ENCODE data around the gene MC1R.

MC1R gene

GRCh38 chr16:89915303-89916232 is 3.1 kb upstream of the MC1R start:
- H3K9ac ChIP-seq (ENCODE audit: low read depth, low read length): no peak overlapping the region

DNA sequence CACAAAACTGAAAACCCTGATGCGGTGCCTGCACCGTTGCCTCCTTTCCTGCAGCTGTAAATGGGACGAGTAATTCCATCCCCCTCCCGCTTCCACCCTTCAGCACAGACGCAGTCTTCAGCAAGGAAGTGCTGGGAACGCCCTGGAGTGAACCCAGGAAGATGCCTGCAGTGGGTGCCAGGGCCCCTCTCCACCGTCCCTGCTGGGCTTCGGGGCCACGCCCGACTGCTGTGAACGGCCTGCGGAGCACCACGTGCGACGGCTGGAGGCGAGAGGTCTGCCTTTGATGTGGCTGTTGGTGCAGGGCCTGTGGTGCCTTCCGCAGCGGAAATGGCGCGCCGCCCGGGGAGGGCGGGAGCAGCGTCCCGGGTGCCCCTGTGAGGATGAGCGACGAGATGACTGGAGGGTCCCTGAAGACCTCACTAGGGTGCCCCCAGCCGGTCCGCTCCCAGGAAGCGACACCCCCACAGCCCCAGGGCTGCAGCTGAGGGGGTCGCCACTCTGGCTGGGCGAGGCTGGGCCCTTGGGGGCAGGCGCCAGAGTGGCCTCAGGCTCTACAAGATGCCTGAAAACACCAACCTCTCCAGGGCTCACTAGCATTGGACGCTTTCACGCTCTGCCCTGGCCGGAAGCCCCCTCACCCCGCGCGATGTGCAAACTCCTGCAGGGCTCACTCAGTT is 749 bp upstream of the MC1R start:
- Histone ChIP-seq H3K4me1 (ENCODE audit: insufficient read depth, low read length) (peaks cover 14% of the 10 kb centered on the region; the same call in 1 of the 2 replicates), H3K9me3 (ENCODE audit: control insufficient read depth, insufficient read depth, low read length) (no peaks in the 10 kb centered on the region), H3K36me3 (ENCODE audit: insufficient read depth, low read length) (no peaks in the 10 kb centered on the region), H3K9ac (ENCODE audit: low read depth, low read length) (peak overlapping the region; percentile 71)

More at GRCh38 chr16:89915303-89916232, 3.1 kb upstream of the MC1R start:
- peaks cover 5% of the 10 kb centered on the region; the same call in 1 of the 2 replicates for H3K4me1 ChIP-seq (ENCODE audit: insufficient read depth, low read length)
- no peaks in the 10 kb centered on the region for H3K9me3 ChIP-seq (ENCODE audit: control insufficient read depth, insufficient read depth, low read length)
- H3K36me3 ChIP-seq (ENCODE audit: insufficient read depth, low read length): no peaks in the 10 kb centered on the region

GRCh38 chr16:89919535-89920406 is 1.1 kb downstream of the MC1R start:
- peaks cover 14% of the 10 kb centered on the region; the same call in 1 of the 2 replicates for H3K4me1 ChIP-seq (ENCODE audit: insufficient read depth, low read length)
- H3K9me3 ChIP-seq (ENCODE audit: control insufficient read depth, insufficient read depth, low read length): no peaks in the 10 kb centered on the region
- no peaks in the 10 kb centered on the region for H3K36me3 ChIP-seq (ENCODE audit: insufficient read depth, low read length)
- H3K9ac ChIP-seq (ENCODE audit: low read depth, low read length): no peak overlapping the region

DNA sequence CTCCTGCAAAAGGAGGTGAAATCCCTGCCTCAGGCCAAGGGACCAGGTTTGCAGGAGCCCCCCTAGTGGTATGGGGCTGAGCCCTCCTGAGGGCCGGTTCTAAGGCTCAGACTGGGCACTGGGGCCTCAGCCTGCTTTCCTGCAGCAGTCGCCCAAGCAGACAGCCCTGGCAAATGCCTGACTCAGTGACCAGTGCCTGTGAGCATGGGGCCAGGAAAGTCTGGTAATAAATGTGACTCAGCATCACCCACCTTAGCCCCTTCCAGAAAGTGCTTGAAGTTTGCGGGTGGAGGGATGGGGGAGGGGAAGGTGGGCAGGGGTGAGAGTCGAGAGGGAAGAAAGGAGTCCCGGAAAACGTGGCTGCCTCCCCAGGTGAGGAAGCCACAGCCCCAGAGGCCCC is 2.1 kb downstream of the MC1R start:
- Histone ChIP-seq H3K36me3 (ENCODE audit: insufficient read depth, low read length) (no peaks in the 10 kb centered on the region), H3K9me3 (ENCODE audit: control insufficient read depth, insufficient read depth, low read length) (no peaks in the 10 kb centered on the region), H3K9ac (ENCODE audit: low read depth, low read length) (no peak overlapping the region), H3K4me1 (ENCODE audit: insufficient read depth, low read length) (peaks cover 14% of the 10 kb centered on the region; the same call in 1 of the 2 replicates)

DNA sequence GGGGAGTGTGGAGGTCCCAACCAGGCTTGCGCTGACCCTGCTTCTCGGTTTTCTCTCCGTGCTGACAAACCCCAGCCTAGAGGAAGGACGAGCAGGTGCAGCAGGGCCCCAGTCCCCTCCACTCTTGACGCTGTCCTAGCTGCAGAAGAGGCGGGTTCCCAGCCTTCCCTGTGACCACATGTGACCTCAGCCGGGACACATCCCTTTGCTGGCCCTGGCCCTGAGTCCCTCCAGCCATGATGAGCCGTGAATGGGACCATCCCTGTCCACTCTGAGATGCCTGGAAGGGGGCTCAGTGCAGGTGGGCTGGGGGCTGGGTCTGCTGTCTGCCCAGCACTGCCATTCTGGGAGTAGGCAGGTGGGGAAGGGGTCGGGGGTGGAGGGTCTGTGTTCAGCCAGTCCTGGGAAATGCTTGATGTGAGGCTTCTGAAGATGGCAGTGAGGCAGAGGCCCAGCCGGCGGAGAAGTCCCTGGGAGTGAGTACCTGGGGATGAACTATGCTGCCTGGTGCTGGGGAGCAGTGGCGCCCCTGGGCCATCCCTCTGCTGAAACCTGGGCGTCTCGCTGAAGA is 2.6 kb downstream of the MC1R start:
- Histone ChIP-seq H3K9me3 (ENCODE audit: control insufficient read depth, insufficient read depth, low read length) (no peaks in the 10 kb centered on the region), H3K36me3 (ENCODE audit: insufficient read depth, low read length) (no peaks in the 10 kb centered on the region), H3K9ac (ENCODE audit: low read depth, low read length) (peak overlapping the region; percentile 70), H3K4me1 (ENCODE audit: insufficient read depth, low read length) (peaks cover 14% of the 10 kb centered on the region; the same call in 1 of the 2 replicates)

DNA sequence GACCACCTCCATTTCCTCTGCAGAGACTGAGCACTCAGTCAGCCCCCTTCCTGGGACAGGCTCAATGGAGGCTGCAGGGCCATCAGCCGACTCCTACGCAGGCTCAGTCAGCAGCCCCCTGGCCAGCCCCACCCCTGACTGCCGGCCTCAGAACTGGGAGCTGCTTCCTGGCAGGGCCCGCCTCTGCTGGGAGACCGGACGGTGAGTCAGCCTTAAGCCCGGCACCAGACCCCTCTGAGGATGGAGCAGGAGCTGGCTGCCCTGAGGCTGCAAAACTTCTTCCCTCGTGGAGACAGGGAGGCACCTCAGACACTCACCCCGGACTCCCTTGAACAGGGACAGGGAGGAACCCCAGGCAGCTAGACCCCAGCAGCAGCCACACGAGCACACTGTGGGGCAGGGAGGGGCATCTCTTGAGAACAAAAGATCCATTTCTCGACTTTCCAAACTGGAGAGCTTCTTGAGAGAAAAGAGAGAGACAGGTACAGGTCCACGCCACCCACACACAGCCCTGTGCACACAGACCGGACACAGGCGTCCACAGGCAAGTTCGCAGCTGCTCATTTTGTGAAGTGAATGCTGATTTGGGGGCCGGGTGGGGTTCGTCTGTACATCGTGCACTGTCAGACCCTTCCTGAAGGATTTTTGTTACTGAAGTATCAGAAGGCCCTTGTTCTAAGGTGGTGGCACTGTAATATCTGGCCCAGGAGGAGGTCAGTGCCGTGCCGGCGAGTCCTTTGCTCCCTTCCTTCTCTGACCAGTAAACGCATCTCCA is 3.2 kb downstream of the MC1R start:
- no peaks in the 10 kb centered on the region for H3K9me3 ChIP-seq (ENCODE audit: control insufficient read depth, insufficient read depth, low read length)
- H3K4me1 ChIP-seq (ENCODE audit: insufficient read depth, low read length): peaks cover 14% of the 10 kb centered on the region; the same call in 1 of the 2 replicates
- H3K9ac ChIP-seq (ENCODE audit: low read depth, low read length): peak overlapping the region; percentile 70
- no peaks in the 10 kb centered on the region for H3K36me3 ChIP-seq (ENCODE audit: insufficient read depth, low read length)

DNA sequence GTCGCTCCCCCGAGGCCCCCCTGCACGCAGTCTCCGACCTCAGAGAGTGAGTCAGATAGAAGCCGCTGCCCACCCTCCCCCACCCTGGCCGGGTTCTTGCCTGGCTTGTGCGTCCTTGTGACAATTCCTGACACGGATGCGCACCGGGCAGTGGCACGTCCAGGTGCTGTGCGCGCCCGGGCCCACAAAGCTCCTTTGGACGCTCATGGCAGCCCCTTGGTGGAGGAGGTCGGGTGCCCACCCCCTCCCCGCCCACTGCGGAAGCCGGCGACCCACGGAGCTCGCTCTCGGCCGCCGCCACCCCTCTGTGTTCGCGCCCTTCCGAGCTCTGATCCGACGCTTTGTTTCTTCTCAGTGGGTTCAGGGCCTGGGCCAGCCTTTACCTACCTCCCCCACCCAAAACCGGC is 3.8 kb downstream of the MC1R start:
- no peaks in the 10 kb centered on the region for H3K9me3 ChIP-seq (ENCODE audit: control insufficient read depth, insufficient read depth, low read length)
- H3K9ac ChIP-seq (ENCODE audit: low read depth, low read length): peak overlapping the region; percentile 70
- H3K4me1 ChIP-seq (ENCODE audit: insufficient read depth, low read length): peaks cover 14% of the 10 kb centered on the region; the same call in 1 of the 2 replicates
- H3K36me3 ChIP-seq (ENCODE audit: insufficient read depth, low read length): no peaks in the 10 kb centered on the region

DNA sequence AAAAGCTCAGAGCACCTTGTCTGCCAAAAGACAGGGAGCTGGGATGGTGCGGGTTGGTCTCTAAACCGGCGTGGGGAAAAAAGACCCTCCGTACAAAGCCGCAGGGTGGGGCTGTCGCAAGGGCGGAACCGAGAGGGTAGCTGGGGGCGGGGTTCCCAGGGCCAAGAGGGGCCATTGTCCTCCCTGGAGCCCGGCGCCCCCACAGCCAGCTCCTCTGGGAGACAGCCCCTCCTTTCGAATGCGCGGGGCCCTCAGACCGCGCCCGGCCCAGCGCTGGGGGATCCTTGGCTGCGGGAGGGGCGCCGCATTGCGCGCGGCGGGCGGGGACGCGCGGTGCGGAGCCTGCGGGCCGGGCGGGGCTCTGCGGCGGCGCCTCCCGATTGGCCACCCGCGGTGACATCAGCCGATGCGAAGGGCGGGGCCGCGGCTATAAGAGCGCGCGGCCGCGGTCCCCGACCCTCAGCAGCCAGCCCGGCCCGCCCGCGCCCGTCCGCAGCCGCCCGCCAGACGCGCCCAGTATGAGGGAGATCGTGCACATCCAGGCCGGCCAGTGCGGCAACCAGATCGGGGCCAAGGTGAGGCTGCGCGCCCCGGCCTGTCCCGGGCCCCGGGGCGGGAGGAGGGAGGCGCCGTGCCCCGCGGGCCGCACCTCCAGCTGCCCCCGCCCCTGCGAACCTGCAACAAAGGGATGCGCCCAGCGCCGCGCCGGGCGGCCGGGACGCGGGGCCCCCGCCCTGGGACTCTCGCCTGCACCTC is 4.4 kb downstream of the MC1R start, which contains the start of gene TUBB3:
Gene TUBB3, plus strand, starts transcription at position 459 of the 756 bp plus-strand sequence. Its CDS starts 60 bp downstream, at position 519.
- H3K9ac ChIP-seq (ENCODE audit: low read depth, low read length): peak within 1 kb of the TSS; percentile 70
- no peaks in the 10 kb centered on the region for H3K9me3 ChIP-seq (ENCODE audit: control insufficient read depth, insufficient read depth, low read length)
- 0 out of 2 replicates have a peak, but pooled peaks cover 4% of the 10 kb centered on the region for H3K36me3 ChIP-seq (ENCODE audit: insufficient read depth, low read length)
- peaks cover 14% of the 10 kb centered on the region; the same call in 1 of the 2 replicates for H3K4me1 ChIP-seq (ENCODE audit: insufficient read depth, low read length)

DNA sequence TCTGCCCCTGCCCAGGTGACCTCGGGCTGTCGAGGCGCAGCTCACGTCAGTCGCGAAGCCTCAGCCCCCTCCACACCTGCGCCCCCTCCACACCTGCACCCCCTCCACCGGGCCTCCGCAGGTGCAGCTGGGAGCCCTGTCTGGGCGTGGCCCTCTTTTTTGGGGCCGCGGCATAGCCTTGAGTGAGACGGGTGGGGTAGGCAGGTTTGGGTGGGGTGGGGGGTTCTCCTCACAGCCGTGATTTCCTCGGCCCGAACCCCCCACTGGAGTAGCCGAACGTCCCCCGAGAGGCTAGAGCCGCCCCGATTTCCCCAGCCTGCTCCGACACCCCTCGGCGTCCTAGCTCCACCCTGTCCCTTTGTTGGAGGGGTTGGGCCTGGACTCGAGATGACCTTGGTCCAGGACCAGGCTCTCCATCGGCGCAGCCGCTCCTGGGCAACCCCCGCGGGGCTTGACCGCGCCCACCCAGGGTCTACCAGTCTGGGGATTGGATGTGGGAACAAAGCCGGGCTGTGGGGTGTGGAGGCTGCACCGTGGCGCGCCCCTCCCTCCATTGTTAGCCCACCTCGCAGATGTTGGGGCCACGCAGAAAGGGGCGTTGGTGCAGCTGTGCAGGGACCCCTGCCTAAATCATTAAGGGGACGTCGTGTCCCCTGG is 5.1 kb downstream of the MC1R start:
- Histone ChIP-seq H3K4me1 (ENCODE audit: insufficient read depth, low read length) (peaks cover 14% of the 10 kb centered on the region; the same call in 1 of the 2 replicates), H3K36me3 (ENCODE audit: insufficient read depth, low read length) (0 out of 2 replicates have a peak, but pooled peaks cover 4% of the 10 kb centered on the region), H3K9ac (ENCODE audit: low read depth, low read length) (peak overlapping the region; percentile 70; the same call in 1 of the 2 replicates), H3K9me3 (ENCODE audit: control insufficient read depth, insufficient read depth, low read length) (no peaks in the 10 kb centered on the region)

DNA sequence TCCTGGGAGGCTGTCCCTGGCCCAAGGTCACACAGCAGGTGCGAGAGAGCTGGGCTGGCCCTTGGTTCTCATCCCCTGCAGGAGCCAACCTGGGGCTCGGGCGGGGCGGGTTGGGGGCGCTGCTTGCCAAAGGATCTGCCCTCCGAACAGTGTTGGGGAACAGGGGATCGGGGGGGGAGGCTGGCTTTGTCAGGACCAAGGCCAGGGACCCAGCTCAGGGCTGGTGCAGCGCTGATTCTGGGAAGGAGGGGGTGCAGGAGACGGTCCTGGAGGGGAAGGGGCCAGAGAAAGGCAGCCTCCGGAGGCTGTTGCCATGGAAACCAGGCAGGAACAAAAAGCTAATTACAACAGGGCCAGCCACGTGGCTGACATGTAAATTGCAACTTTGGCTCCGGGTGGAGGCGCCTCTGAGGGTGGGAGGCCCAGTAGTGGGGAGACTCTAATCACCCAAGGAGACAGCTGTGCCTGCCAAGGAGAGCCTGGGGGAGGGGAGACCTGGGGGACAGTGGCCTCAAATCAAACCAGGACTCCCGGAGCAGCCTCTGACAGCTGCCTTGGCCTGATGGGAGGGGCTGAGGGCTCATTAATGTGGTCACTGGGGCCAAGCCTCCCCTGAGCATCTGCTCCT is 5.7 kb downstream of the MC1R start:
- Histone ChIP-seq H3K9me3 (ENCODE audit: control insufficient read depth, insufficient read depth, low read length) (no peaks in the 10 kb centered on the region), H3K9ac (ENCODE audit: low read depth, low read length) (peak overlapping the region; percentile 70; the same call in 1 of the 2 replicates), H3K4me1 (ENCODE audit: insufficient read depth, low read length) (peaks cover 14% of the 10 kb centered on the region; the same call in 1 of the 2 replicates), H3K36me3 (ENCODE audit: insufficient read depth, low read length) (0 out of 2 replicates have a peak, but pooled peaks cover 4% of the 10 kb centered on the region)

GRCh38 chr16:89924925-89925307 is 6.3 kb downstream of the MC1R start:
- H3K9me3 ChIP-seq (ENCODE audit: control insufficient read depth, insufficient read depth, low read length): no peaks in the 10 kb centered on the region
- peak overlapping the region; percentile 64; the same call in 1 of the 2 replicates for H3K9ac ChIP-seq (ENCODE audit: low read depth, low read length)
- peaks cover 14% of the 10 kb centered on the region; the same call in 1 of the 2 replicates for H3K4me1 ChIP-seq (ENCODE audit: insufficient read depth, low read length)
- 0 out of 2 replicates have a peak, but pooled peaks cover 4% of the 10 kb centered on the region for H3K36me3 ChIP-seq (ENCODE audit: insufficient read depth, low read length)
